ENCODE results near the gene DIS3L2.
A peak's percentile ranks its signal among the peaks of the same experiment; 100 is the strongest.

The DIS3L2 gene

GRCh38 chr2:232120911-232121310, 159.4 kb downstream of the DIS3L2 start:
- TF ChIP-seq ZFP30 (CRISPR knock-in tag; IDR thresholded peaks at IDR 0.05) (no peak), ARNTL (CRISPR knock-in tag; IDR thresholded peaks at IDR 0.05; ENCODE audit: borderline replicate concordance, low read depth) (no peak), POU6F1 (CRISPR knock-in tag; IDR thresholded peaks at IDR 0.05; ENCODE audit: borderline replicate concordance, low read depth) (no peak), ZNF70 (CRISPR knock-in tag; IDR thresholded peaks at IDR 0.05) (no peak), CSRNP3 (CRISPR knock-in tag; IDR thresholded peaks at IDR 0.05) (no peak), ZNF565 (CRISPR knock-in tag; conservative IDR thresholded peaks at IDR 0.05; ENCODE audit: low read depth) (no peak), PPARA (CRISPR knock-in tag; IDR thresholded peaks at IDR 0.05; ENCODE audit: borderline replicate concordance) (no peak), TSHZ2 (CRISPR knock-in tag; IDR thresholded peaks at IDR 0.05) (no peak), CREB5 (CRISPR knock-in tag; IDR thresholded peaks at IDR 0.05; ENCODE audit: low read depth) (no peak), PATZ1 (CRISPR knock-in tag; IDR thresholded peaks at IDR 0.05; ENCODE audit: borderline replicate concordance) (no peak), ZC3H10 (CRISPR knock-in tag; IDR thresholded peaks at IDR 0.05) (no peak)
- no peak for ATAC-seq

- no peak for ATAC-seq
- TF ChIP-seq TOX (CRISPR knock-in tag; IDR thresholded peaks at IDR 0.05; ENCODE audit: borderline replicate concordance) (no peak), ZFP30 (CRISPR knock-in tag; IDR thresholded peaks at IDR 0.05) (peak; percentile 91)
These were observed 162.8 kb downstream of the DIS3L2 start for GRCh38 chr2:232124309-232124708.

- no peak for ATAC-seq
- TF ChIP-seq CSRNP3 (CRISPR knock-in tag; IDR thresholded peaks at IDR 0.05) (no peak), ZC3H10 (CRISPR knock-in tag; IDR thresholded peaks at IDR 0.05) (no peak), ZNF8 (CRISPR knock-in tag; IDR thresholded peaks at IDR 0.05) (no peak), PPARA (CRISPR knock-in tag; IDR thresholded peaks at IDR 0.05; ENCODE audit: borderline replicate concordance) (no peak), ISL1 (CRISPR knock-in tag; IDR thresholded peaks at IDR 0.05) (no peak), BACH2 (CRISPR knock-in tag; IDR thresholded peaks at IDR 0.05; ENCODE audit: borderline replicate concordance) (no peak)
These were observed 165.0 kb downstream of the DIS3L2 start for GRCh38 chr2:232126301-232127099.

GRCh38 chr2:232129483-232129882, 168.0 kb downstream of the DIS3L2 start:
- ATAC-seq = no peak
- TF ChIP-seq ISL1 (CRISPR knock-in tag; IDR thresholded peaks at IDR 0.05) (peak; percentile 26; the same call in 1 of the 2 replicates), GLIS3 (CRISPR knock-in tag; IDR thresholded peaks at IDR 0.05) (no peak)

Measured in SK-N-SH treated with all-trans-retinoic acid at 6 μM for 48 hours (cell line).